GM13976 (cell line): Measurements from ENCODE around the gene CPPED1.
A peak's percentile ranks its signal among the peaks of the same experiment; 100 is the strongest.
"Not testable (repeated sequence)": the region's sequence is repeated elsewhere in the genome, so short reads cannot be mapped to it uniquely, and the experiment has no call there.

Source experiments
- DNase-seq: peaks from one replicate; pipeline ENCODE4 v3.0.0; 2012; ENCODE audit warnings: low spot score
- CTCF ChIP-seq: IDR thresholded peaks from 2 replicates; pipeline ENCODE4 v1.5.1; 2012; ENCODE audit warnings: borderline replicate concordance, mild to moderate bottlenecking; ENCODE audit not compliant: insufficient read depth; ENCODE audit errors: extremely low read depth, missing control alignments, control extremely low read depth
- in situ Hi-C: fragments of 300-500 bp; cut with MboI; formaldehyde crosslinking; loops from one replicate; pipeline ENCODE4 v1.12.0; 2022; ENCODE audit warnings: low sequenced_read_pairs, mixed read lengths, inconsistent platforms; ENCODE audit not compliant: unreplicated experiment

Gene CPPED1

GRCh38 chr16:12833926-12834325 is 30.2 kb upstream of the CPPED1 start:
- in situ Hi-C loops = no loop called here
- DNase-seq = no peak
- no peak for TF ChIP-seq CTCF

- in situ Hi-C loops = no loop called here
- no peak for TF ChIP-seq CTCF
- no peak for DNase-seq
Observed at GRCh38 chr16:12829096-12829888, 25.6 kb upstream of the CPPED1 start.

GRCh38 chr16:12828206-12828605 is 24.5 kb upstream of the CPPED1 start:
- TF ChIP-seq CTCF = no peak
- in situ Hi-C loops = no loop called here
- no peak for DNase-seq

DNA sequence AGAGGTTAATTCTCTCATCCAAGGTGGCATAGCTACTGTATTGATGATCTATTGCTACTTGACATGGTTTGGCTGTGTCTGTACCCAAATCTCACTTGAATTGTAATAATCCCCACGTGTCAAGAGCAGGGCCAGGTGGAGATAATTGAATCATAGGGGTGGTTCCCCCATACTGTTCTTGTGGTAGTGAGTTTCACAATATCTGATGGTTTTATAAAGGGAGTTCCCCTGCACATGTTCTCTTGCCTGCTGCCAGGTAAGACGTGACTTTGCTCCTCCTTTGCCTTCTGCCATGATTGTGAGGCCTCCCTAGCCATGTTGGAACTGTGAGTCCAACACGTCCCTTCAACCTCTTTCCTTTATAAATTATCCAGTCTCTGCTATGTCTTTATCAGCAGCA is 22.9 kb upstream of the CPPED1 start:
- in situ Hi-C loops = no loop called here
- TF ChIP-seq CTCF = no peak
- DNase-seq = no peak

GRCh38 chr16:12819126-12820117 is 15.7 kb upstream of the CPPED1 start:
- peak; percentile 69 for DNase-seq
- in situ Hi-C loops = no loop called here
- peak; percentile 75 for TF ChIP-seq CTCF

DNA sequence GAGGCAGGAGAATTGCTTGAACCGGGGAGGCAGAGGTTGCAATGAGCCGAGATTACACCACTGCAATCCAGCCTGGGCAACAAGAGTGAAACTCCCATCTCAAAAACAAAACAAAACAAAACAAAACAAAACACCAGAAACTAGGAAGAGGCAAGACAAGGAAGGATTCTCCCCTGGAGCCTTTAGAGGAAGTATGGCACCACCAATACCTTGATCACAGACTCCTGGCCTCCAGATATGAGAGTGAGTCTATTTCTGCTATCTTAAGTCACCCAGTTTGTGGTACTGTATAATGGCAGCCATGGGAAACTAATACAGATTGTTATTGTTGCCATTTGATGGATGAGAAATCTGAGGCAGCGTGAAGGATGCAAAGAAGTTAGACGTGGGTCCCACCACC is 14.6 kb upstream of the CPPED1 start:
- DNase-seq = no peak
- no peak for TF ChIP-seq CTCF
- in situ Hi-C loops = no loop called here

DNA sequence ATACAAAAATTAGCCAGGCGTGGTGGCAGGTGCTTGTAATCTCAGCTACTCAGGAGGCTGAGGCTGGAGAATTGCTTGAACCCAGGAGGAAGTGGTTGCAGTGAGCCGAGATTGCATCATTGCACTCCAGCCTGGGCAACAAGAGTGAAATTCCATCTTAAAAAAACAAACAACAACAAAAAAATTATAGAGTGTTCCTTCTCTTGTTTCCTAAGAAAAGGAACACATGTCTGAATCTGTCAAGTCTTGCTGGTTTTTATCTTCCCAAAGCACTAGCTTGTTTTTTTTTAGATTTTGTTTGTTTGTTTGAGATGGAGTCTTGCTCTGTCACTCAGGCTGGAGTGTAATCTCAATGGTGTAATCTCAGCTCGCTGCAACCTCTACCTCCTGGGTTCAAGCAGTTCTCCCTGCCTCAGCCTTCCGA is 13.1 kb upstream of the CPPED1 start:
- DNase-seq, in situ Hi-C loops: not testable (repeated sequence)
